Epithelial cell of esophagus (primary cell): ENCODE measurements around the gene FBXW5.

ENCODE experiments used
- DNase-seq: peaks from one replicate; pipeline ENCODE4 v3.0.0; 2010; ENCODE audit warnings: low read depth
- H3K4me3 ChIP-seq: 2 replicates; pipeline ENCODE4 v1.5.1; 2011; ENCODE audit warnings: mild to moderate bottlenecking, low read length, control low read depth
- CTCF ChIP-seq: IDR thresholded peaks from 2 replicates; pipeline ENCODE4 v1.5.1; 2011; ENCODE audit warnings: low read depth, mild to moderate bottlenecking, low read length, control low read depth, inconsistent platforms; ENCODE audit not compliant: insufficient read depth; ENCODE audit errors: missing control alignments

FBXW5 gene

GRCh38 chr9:136890661-136891060, 53.9 kb downstream of the FBXW5 start:
- no peak for TF ChIP-seq CTCF
- H3K4me3 ChIP-seq, result no peak overlapping the region
- no peak for DNase-seq
